PFSK-1 (cell line): ENCODE results near the gene ORMDL1. TPM values are rescaled to one million over a fixed set of nuclear protein-coding genes. Genes with fewer than 3 reads are reported as not detected.

Experiments
- FOXP2 ChIP-seq: optimal IDR thresholded peaks from 2 replicates; pipeline ENCODE3; 2011; ENCODE audit warnings: borderline replicate concordance, control low read depth, inconsistent platforms; ENCODE audit not compliant: insufficient read depth; ENCODE audit errors: extremely low read length, extremely low read depth
- POLR2AphosphoS5 ChIP-seq: IDR thresholded peaks from 2 replicates; pipeline ENCODE4 v1.6.1; 2012; ENCODE audit warnings: low read depth, mild to moderate bottlenecking, control low read depth, low read length, moderate library complexity
- REST ChIP-seq, 2 experiments: IDR thresholded peaks; 2 replicates each; pipeline versions ENCODE4 v1.6.1 to v1.8.0; 2011 to 2012; ENCODE audit warnings: low read depth in 2 of 2, low read length in 2 of 2, control low read depth in 1 of 2, inconsistent platforms in 1 of 2, mild to moderate bottlenecking in 1 of 2, moderate library complexity in 1 of 2; ENCODE audit not compliant: insufficient read depth in 1 of 2
- SIN3A ChIP-seq: IDR thresholded peaks from 2 replicates; pipeline ENCODE4 v1.6.1; 2012; ENCODE audit warnings: mild to moderate bottlenecking, low read length, moderate library complexity, borderline replicate concordance; ENCODE audit not compliant: insufficient read depth
- TAF1 ChIP-seq: IDR thresholded peaks from 2 replicates; pipeline ENCODE4 v1.6.1; 2012; ENCODE audit warnings: low read length, control low read depth, borderline replicate concordance; ENCODE audit not compliant: insufficient read depth
- polyA plus RNA-seq: library from polyadenylated mRNA; unstranded; fragments of >200 nt; gene quantifications from one replicate; pipeline ENCODE4 v1.2.1, GENCODE V29; 2012; ENCODE audit warnings: low read depth, missing spikeins; ENCODE audit not compliant: insufficient read length

Gene ORMDL1
- 25.8 TPM for polyA plus RNA-seq

- no peak; the same call in none of the 2 replicates for TF ChIP-seq TAF1
- peak; percentile 81 for TF ChIP-seq FOXP2
- peak; percentile 88 for TF ChIP-seq POLR2AphosphoS5
- peak; percentile 49; the same call in 1 of the 2 replicates for TF ChIP-seq SIN3A
- 0 out of 4 replicates have a peak, but pooled peaks of 1 of the 2 experiments have one; percentile 29 for TF ChIP-seq REST (IDR thresholded peaks at IDR 0.05; ENCODE audit: insufficient read depth in 1 of 2, low read depth in 2 of 2, low read length in 2 of 2)
Observed at GRCh38 chr2:189783927-189784867, at the start of gene ORMDL1, which contains the start of gene PMS1. Gene ORMDL1, minus strand, starts transcription at chr2:189784339. Its CDS starts 1,744 bp downstream, at chr2:189782595. Gene PMS1, plus strand, starts transcription at chr2:189784450. Its CDS starts 7,360 bp downstream, at chr2:189791810.

- TF ChIP-seq FOXP2 (no peak), REST (IDR thresholded peaks at IDR 0.05; ENCODE audit: insufficient read depth in 1 of 2, low read depth in 2 of 2, low read length in 2 of 2) (no peak), POLR2AphosphoS5 (no peak), SIN3A (no peak), TAF1 (no peak)
Observed at GRCh38 chr2:189830510-189830909, 46.4 kb upstream of the ORMDL1 start.

GRCh38 chr2:189829102-189829833, 45.1 kb upstream of the ORMDL1 start:
- TF ChIP-seq REST (IDR thresholded peaks at IDR 0.05; ENCODE audit: insufficient read depth in 1 of 2, low read depth in 2 of 2, low read length in 2 of 2), result no peak
- TF ChIP-seq TAF1, result no peak
- no peak for TF ChIP-seq POLR2AphosphoS5
- TF ChIP-seq FOXP2, result no peak

- TF ChIP-seq TAF1 (no peak), REST (IDR thresholded peaks at IDR 0.05; ENCODE audit: insufficient read depth in 1 of 2, low read depth in 2 of 2, low read length in 2 of 2) (no peak), POLR2AphosphoS5 (no peak), SIN3A (no peak), FOXP2 (no peak)
Observed at GRCh38 chr2:189826039-189826438, 41.9 kb upstream of the ORMDL1 start.
